ENCODE measurements around the gene REXO5.

The REXO5 gene

GRCh38 chr16:20868890-20869289 lies 62.6 kb downstream of the REXO5 start:
- H3K4me3 ChIP-seq (ENCODE audit: low read depth, low read length) = no peak overlapping the region
- no peak for TF ChIP-seq POLR2A (IDR thresholded peaks at IDR 0.05; ENCODE audit: extremely low read depth, insufficient read length)
- TF ChIP-seq MYC (IDR thresholded peaks at IDR 0.05; ENCODE audit: low read depth, low read length) = no peak
- TF ChIP-seq, protein P1, sequence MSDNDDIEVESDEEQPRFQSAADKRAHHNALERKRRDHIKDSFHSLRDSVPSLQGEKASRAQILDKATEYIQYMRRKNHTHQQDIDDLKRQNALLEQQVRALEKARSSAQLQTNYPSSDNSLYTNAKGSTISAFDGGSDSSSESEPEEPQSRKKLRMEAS (IDR thresholded peaks at IDR 0.05; ENCODE audit: low read depth, low read length) = no peak
- TF ChIP-seq CTCF (IDR thresholded peaks at IDR 0.05; ENCODE audit: low read depth, low read length) = no peak
- DNase-seq (ENCODE audit: low read depth) = no peak

DNA sequence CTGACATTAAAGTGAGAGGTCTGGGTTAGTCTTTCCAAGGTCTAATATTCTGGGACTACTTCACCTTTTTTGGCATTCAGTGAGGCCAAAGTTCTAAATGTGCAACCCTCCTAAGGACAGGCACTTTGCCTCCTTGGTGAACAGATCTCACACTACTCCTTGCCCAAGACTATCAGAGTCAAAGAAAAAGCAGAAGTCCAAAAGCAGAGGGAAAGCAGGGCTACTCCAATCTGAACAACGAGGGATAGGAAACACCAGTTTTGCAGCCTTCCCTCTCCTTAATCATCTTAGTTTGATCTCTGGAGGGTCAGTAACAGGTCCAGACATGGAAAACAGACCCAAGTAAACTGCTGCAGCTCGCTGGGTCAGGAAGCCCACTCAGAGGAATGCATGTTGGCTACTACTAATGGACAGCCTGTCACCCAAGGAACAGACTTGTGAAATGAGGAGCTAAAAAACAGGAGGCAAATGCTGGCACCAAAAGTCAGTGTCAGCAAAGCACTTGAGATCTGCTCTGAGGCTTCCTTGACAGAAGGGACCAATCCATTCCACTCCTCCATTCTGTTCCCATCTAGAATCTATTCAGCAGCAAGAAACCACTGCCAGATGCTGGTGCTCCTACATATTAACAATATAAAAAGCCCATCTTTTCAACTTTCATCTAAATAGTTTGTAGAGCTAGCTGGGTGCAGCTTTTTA lies 63.9 kb downstream of the REXO5 start:
- TF ChIP-seq CTCF (IDR thresholded peaks at IDR 0.05; ENCODE audit: low read depth, low read length) = no peak
- TF ChIP-seq, protein P1 (IDR thresholded peaks at IDR 0.05; ENCODE audit: low read depth, low read length) = no peak
- DNase-seq (ENCODE audit: low read depth) = peak; percentile 36
- no peak overlapping the region for H3K4me3 ChIP-seq (ENCODE audit: low read depth, low read length)

DNA sequence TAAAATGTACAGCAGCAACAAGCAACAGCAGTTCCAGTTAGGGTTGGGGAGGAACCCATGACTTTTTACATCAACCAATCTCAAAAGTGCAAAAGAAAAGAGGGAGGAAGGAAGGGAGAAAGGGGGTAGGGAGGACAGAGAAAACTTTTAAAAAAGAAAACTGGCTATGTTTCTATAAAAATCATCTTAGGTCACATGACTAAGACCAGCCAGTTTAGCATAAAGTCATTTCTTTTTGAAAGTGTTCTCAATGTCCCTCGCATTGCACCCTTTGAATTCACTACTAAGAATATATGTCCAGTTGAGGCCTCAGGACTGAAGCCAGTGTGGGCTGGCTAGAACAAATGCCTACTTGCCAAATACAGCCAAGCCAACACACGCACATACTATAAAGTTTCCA lies 64.9 kb downstream of the REXO5 start:
- no peak for DNase-seq (ENCODE audit: low read depth)
- H3K4me3 ChIP-seq (ENCODE audit: low read depth, low read length) = no peak overlapping the region
- TF ChIP-seq, protein P1 (IDR thresholded peaks at IDR 0.05; ENCODE audit: low read depth, low read length) = no peak
- no peak for TF ChIP-seq MYC (IDR thresholded peaks at IDR 0.05; ENCODE audit: low read depth, low read length)
- TF ChIP-seq CTCF (IDR thresholded peaks at IDR 0.05; ENCODE audit: low read depth, low read length) = no peak
- TF ChIP-seq POLR2A (IDR thresholded peaks at IDR 0.05; ENCODE audit: extremely low read depth, insufficient read length) = no peak

GRCh38 chr16:20871941-20872815 lies 65.9 kb downstream of the REXO5 start:
- no peak overlapping the region for H3K4me3 ChIP-seq (ENCODE audit: low read depth, low read length)
- TF ChIP-seq POLR2A (IDR thresholded peaks at IDR 0.05; ENCODE audit: extremely low read depth, insufficient read length) (no peak), MYC (IDR thresholded peaks at IDR 0.05; ENCODE audit: low read depth, low read length) (no peak), CTCF (IDR thresholded peaks at IDR 0.05; ENCODE audit: low read depth, low read length) (no peak)
- TF ChIP-seq, protein P1 (IDR thresholded peaks at IDR 0.05; ENCODE audit: low read depth, low read length) = no peak
- DNase-seq (ENCODE audit: low read depth) = no peak

GRCh38 chr16:20873331-20873730 lies 67.0 kb downstream of the REXO5 start:
- TF ChIP-seq MYC (IDR thresholded peaks at IDR 0.05; ENCODE audit: low read depth, low read length) = no peak
- TF ChIP-seq CTCF (IDR thresholded peaks at IDR 0.05; ENCODE audit: low read depth, low read length) = no peak
- TF ChIP-seq, protein P1 (IDR thresholded peaks at IDR 0.05; ENCODE audit: low read depth, low read length) = no peak
- TF ChIP-seq POLR2A (IDR thresholded peaks at IDR 0.05; ENCODE audit: extremely low read depth, insufficient read length) = no peak
- no peak overlapping the region for H3K4me3 ChIP-seq (ENCODE audit: low read depth, low read length)
- no peak for DNase-seq (ENCODE audit: low read depth)
